Fibroblast of mammary gland (primary cell): ENCODE results near the gene EPB41.
"Not testable (repeated sequence)": the region's sequence is repeated elsewhere in the genome, so short reads cannot be mapped to it uniquely, and the experiment has no call there.

Source experiments
- DNase-seq: peaks from one replicate; pipeline ENCODE4 v3.0.0-alpha.2; 2010; ENCODE audit warnings: low read depth
- H3K4me3 ChIP-seq: 2 replicates; pipeline ENCODE4 v1.5.1; 2011; ENCODE audit warnings: low read depth, mild to moderate bottlenecking, low read length, moderate library complexity; ENCODE audit not compliant: control insufficient read depth
- CTCF ChIP-seq: conservative IDR thresholded peaks from 2 replicates; pipeline ENCODE4 v1.5.1; 2011; ENCODE audit warnings: low read depth, low read length, inconsistent platforms; ENCODE audit not compliant: control insufficient read depth, insufficient read depth

EPB41 gene

GRCh38 chr1:28950449-28950848, 36.1 kb downstream of the EPB41 start:
- H3K4me3 ChIP-seq = no peak overlapping the region
- TF ChIP-seq CTCF = no peak
- DNase-seq = no peak

- DNase-seq = no peak
- no peak for TF ChIP-seq CTCF
- H3K4me3 ChIP-seq = no peak overlapping the region
Observed at GRCh38 chr1:28954126-28954726, 39.9 kb downstream of the EPB41 start.

- no peak overlapping the region for H3K4me3 ChIP-seq
- no peak for TF ChIP-seq CTCF
Observed at GRCh38 chr1:28956038-28956464, 41.7 kb downstream of the EPB41 start.

GRCh38 chr1:28962114-28962831, 47.9 kb downstream of the EPB41 start:
- not testable (repeated sequence) for H3K4me3 ChIP-seq, DNase-seq

More at GRCh38 chr1:28956038-28956464, 41.7 kb downstream of the EPB41 start:
- peak; percentile 43 for DNase-seq

GRCh38 chr1:28965271-28965870, 51.0 kb downstream of the EPB41 start:
- DNase-seq = no peak
- H3K4me3 ChIP-seq = no peak overlapping the region
- no peak for TF ChIP-seq CTCF

GRCh38 chr1:28966617-28967016, 52.2 kb downstream of the EPB41 start:
- TF ChIP-seq CTCF = no peak
- no peak for DNase-seq

More at GRCh38 chr1:28966617-28967016, 52.2 kb downstream of the EPB41 start:
- H3K4me3 ChIP-seq = no peak overlapping the region
